ENCODE results near the gene DAGLA.

DNA sequence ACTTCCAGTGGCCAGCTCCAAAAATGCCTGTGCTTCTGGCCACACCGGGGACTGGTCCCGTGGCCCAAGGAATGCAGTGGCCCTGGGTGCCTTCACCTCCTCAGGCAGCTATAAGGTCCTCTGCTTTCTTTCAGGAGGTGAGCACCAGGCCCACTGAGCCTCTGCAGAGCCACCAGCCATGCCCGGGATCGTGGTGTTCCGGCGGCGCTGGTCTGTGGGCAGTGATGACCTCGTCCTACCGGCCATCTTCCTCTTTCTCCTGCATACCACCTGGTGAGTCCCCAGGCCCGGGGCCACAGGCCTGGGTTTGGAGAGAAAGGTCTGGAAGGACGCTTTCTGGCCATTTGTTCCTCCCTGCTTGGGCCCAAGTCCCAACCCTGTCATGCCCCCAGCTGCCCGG is 39.8 kb downstream of the DAGLA start:
- TF ChIP-seq, protein P1, sequence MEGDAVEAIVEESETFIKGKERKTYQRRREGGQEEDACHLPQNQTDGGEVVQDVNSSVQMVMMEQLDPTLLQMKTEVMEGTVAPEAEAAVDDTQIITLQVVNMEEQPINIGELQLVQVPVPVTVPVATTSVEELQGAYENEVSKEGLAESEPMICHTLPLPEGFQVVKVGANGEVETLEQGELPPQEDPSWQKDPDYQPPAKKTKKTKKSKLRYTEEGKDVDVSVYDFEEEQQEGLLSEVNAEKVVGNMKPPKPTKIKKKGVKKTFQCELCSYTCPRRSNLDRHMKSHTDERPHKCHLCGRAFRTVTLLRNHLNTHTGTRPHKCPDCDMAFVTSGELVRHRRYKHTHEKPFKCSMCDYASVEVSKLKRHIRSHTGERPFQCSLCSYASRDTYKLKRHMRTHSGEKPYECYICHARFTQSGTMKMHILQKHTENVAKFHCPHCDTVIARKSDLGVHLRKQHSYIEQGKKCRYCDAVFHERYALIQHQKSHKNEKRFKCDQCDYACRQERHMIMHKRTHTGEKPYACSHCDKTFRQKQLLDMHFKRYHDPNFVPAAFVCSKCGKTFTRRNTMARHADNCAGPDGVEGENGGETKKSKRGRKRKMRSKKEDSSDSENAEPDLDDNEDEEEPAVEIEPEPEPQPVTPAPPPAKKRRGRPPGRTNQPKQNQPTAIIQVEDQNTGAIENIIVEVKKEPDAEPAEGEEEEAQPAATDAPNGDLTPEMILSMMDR (IDR thresholded peaks at IDR 0.05): no peak
- TF ChIP-seq EP300 (IDR thresholded peaks at IDR 0.05; ENCODE audit: low read depth) (no peak), POLR2A (IDR thresholded peaks at IDR 0.05) (no peak)
